Measurements from ENCODE around the gene SPACDR. TPM values are rescaled to one million over a fixed set of nuclear protein-coding genes. Genes with fewer than 3 reads are reported as not detected.

Gene SPACDR
- total and polyA plus RNA-seq, 9 of the 15 experiments (the other 6 are each of a cell fraction or from before 2014, with no cell fraction given) = 0.07 to 0.55 (median 0.14) TPM; not detected in 1

- WGBS (ENCODE audit: insufficient coverage, low coverage, missing lambda C conversion rate) = 78% methylated on average over 11 of the region's 11 CpGs
- Histone ChIP-seq H3K27me3 (ENCODE audit: control insufficient read depth in 2 of 2, insufficient read depth in 2 of 2, low read length in 2 of 2) (no peaks in the 10 kb centered on the region), H3K9me1 (ENCODE audit: control insufficient read depth, insufficient read depth, low read length) (no peaks in the 10 kb centered on the region), H3K4me1 (replicated peaks in 1 of 2; ENCODE audit: control insufficient read depth in 2 of 2, insufficient read depth in 2 of 2, low read length in 2 of 2) (peaks cover 48 to 68% of the 10 kb centered on the region in 2 experiments), H3K9me3 (replicated peaks; ENCODE audit: control insufficient read depth, insufficient read depth, low read depth, low read length) (no peaks in the 10 kb centered on the region), H2AFZ (ENCODE audit: low read depth, low read length) (no peak overlapping the region), H3K4me3 (no peak overlapping the region), H3K79me2 (ENCODE audit: control insufficient read depth, insufficient read depth, low read length) (peaks cover 2% of the 10 kb centered on the region; the same call in 1 of the 3 replicates), H3K9ac (ENCODE audit: insufficient read depth in 1 of 2, low read depth in 2 of 2, low read length in 2 of 2) (peak overlapping the region in 1 of 2 experiments; percentile 49; a peak in 1 of 4 replicates), H3K36me3 (ENCODE audit: control insufficient read depth, insufficient read depth, low read length) (no peaks in the 10 kb centered on the region), H3K27ac (ENCODE audit: extremely low read depth, low read depth, low read length) (peak overlapping the region; percentile 27; the same call in 1 of the 3 replicates), H3K4me2 (ENCODE audit: insufficient read depth, low read length) (no peak overlapping the region), H4K20me1 (replicated peaks; ENCODE audit: control insufficient read depth, insufficient read depth, low read length) (no peaks in the 10 kb centered on the region)
- no peak for ATAC-seq
- FAIRE-seq = no peak
- DNase-seq (ENCODE audit: extremely low read depth in 1 of 4, low spot score in 3 of 4) = no peak
- ChIA-PET CTCF (ENCODE audit: low intra/inter-chr PET ratio) (no interaction called here), POLR2A (interaction anchor here (0.6 to 1.3 kb wide), 4 partner anchors 11 to 44 kb away, joined by 3 read pairs; partner anchors contain the start of gene MEPCE)
- in situ Hi-C loops (cut with MboI) (no loop called here), intact Hi-C loops (cut with micrococcal nuclease) (no loop called here)
- BruUV-seq (replicated peaks) = no TSS peak
- TF ChIP-seq HNRNPK (IDR thresholded peaks at IDR 0.05; ENCODE audit: low read depth, low read length, poor library complexity, severe bottlenecking) (no peak), HNRNPL (IDR thresholded peaks at IDR 0.05; ENCODE audit: low read depth, low read length) (no peak), HMG20B (CRISPR knock-in tag; IDR thresholded peaks at IDR 0.05) (no peak), MAX (CRISPR knock-in tag; IDR thresholded peaks at IDR 0.05) (0 out of 2 replicates have a peak, but pooled peaks have one; percentile 11), ZNF282 (CRISPR knock-in tag; IDR thresholded peaks at IDR 0.05) (no peak), KLF16 (IDR thresholded peaks at IDR 0.05) (no peak), ESRRA (IDR thresholded peaks at IDR 0.05; ENCODE audit: borderline replicate concordance, low read depth) (peak; percentile 43; the same call in 1 of the 2 replicates), NUFIP1 (IDR thresholded peaks at IDR 0.05; ENCODE audit: partially characterized antibody) (no peak), ZNF584 (CRISPR knock-in tag; IDR thresholded peaks at IDR 0.05; ENCODE audit: low read depth) (no peak), PYGO2 (tag; IDR thresholded peaks at IDR 0.05) (no peak), NFE2L1 (tag; IDR thresholded peaks at IDR 0.05; ENCODE audit: borderline replicate concordance, low read depth) (no peak), MBD1 (CRISPR knock-in tag; IDR thresholded peaks at IDR 0.05) (no peak), L3MBTL2 (IDR thresholded peaks at IDR 0.05) (no peak), RBM34 (IDR thresholded peaks at IDR 0.05; ENCODE audit: borderline replicate concordance, insufficient read depth, low read length) (no peak), DEAF1 (CRISPR knock-in tag; IDR thresholded peaks at IDR 0.05) (no peak), NFIX (CRISPR knock-in tag; IDR thresholded peaks at IDR 0.05; ENCODE audit: low read depth) (no peak)
These were observed 22.2 kb downstream of the SPACDR start for GRCh38 chr7:100441641-100442535.

Data from K562 (cell line).